ENCODE measurements around the gene NCK1.

The NCK1 gene

GRCh38 chr3:136988651-136989050 is 126.6 kb downstream of the NCK1 start:
- DNase-seq (ENCODE audit: low read depth) = no peak

GRCh38 chr3:136989781-136990524 is 127.9 kb downstream of the NCK1 start:
- DNase-seq (ENCODE audit: low read depth) = no peak

- no peak for DNase-seq (ENCODE audit: low read depth)
Observed at GRCh38 chr3:136990826-136991225, 128.8 kb downstream of the NCK1 start.

- DNase-seq (ENCODE audit: low read depth) = no peak
Observed at GRCh38 chr3:136992115-136992514, 130.1 kb downstream of the NCK1 start.

GRCh38 chr3:136994772-136995516 is 132.9 kb downstream of the NCK1 start:
- DNase-seq (ENCODE audit: low read depth) = no peak

GRCh38 chr3:136995652-136996051 is 133.6 kb downstream of the NCK1 start:
- no peak for DNase-seq (ENCODE audit: low read depth)

Data from stimulated activated CD8-positive, alpha-beta memory T cell treated with anti-CD3 and anti-CD28 coated beads, Interleukin-15, amount 100 ng/mL, for 24 hours (primary cell).